ENCODE results near the gene PRPF18.

DNA sequence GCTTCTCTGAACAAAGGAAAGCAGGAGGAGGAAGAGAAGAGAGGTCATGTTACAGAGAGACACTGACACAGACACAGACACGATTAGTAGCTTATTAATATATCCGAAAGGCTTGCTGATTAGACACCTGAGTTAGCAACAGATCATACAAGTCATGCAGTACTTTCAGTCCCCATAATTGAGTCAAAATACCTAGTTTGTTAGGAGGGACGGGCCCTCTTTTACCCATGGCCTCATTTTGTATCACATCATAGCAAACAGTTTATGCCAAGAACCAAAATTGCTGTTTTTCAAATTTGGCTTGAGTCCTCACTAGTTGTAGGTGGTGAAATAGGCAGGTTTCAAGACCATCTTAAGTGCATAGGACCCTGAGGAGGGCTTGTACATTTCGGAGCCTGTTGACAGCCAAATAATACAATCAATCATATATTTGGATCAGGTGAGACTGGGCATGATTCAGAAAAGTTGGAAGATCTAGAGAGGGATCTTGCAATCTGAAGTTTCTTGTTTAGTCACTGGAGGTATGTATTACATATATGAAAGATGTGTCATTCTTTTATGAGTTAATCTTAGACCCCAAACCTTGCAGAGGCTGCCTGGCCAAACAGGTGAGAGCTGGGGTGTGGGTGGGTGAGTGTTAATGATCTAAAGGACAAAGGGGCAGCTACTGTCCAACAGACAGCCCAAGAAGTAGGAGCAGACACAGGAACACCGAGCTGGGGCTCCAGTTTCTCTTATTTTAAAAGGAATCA lies 65.4 kb downstream of the PRPF18 start:
- no peak for TF ChIP-seq POLR2A (IDR thresholded peaks at IDR 0.05)
- no peak for TF ChIP-seq EP300 (IDR thresholded peaks at IDR 0.05)
